Aorta (tissue), 5 donors: ENCODE results near the gene RHOT2. TPM values are rescaled to one million over a fixed set of nuclear protein-coding genes. Genes with fewer than 3 reads are reported as not detected.
A peak's percentile ranks its signal among the peaks of the same experiment; 100 is the strongest.

ENCODE experiments used
- ATAC-seq: fragments of 200-7000 bp; cut with Tn5 transposase; one replicate; pipeline ENCODE4 v1.9.1; 2022; ENCODE audit warnings: moderate library complexity; ENCODE audit not compliant: low FRiP score
- DNase-seq, 2 donors: peaks; one replicate each; pipeline ENCODE4 v3.0.0-alpha.2; 2020
- H3K27ac ChIP-seq, 2 donors: one replicate each; pipeline ENCODE4 v1.5.1; 2013; ENCODE audit warnings: low read length in 2 of 2, mild to moderate bottlenecking in 2 of 2, moderate library complexity in 2 of 2, control low read depth in 1 of 2, inconsistent platforms in 1 of 2, low read depth in 1 of 2
- H3K27me3 ChIP-seq, 2 donors: one replicate each; pipeline ENCODE4 v1.6.1; 2013; ENCODE audit warnings: control low read depth in 1 of 2, low read length in 1 of 2, mild to moderate bottlenecking in 1 of 2, moderate library complexity in 1 of 2; ENCODE audit not compliant: insufficient read depth in 2 of 2, control insufficient read depth in 1 of 2
- H3K36me3 ChIP-seq, 2 donors: one replicate each; pipeline ENCODE4 v1.6.1; 2013; ENCODE audit warnings: control low read depth in 1 of 2, low read length in 1 of 2, mild to moderate bottlenecking in 1 of 2; ENCODE audit not compliant: insufficient read depth in 2 of 2, control insufficient read depth in 1 of 2
- H3K4me1 ChIP-seq, 2 donors: one replicate each; pipeline ENCODE4 v1.6.1; 2013; ENCODE audit warnings: low read length in 2 of 2, control low read depth in 1 of 2, mild to moderate bottlenecking in 1 of 2, moderate library complexity in 1 of 2; ENCODE audit not compliant: insufficient read depth in 2 of 2, control insufficient read depth in 1 of 2
- H3K4me3 ChIP-seq, 2 donors: one replicate each; pipeline ENCODE4 v1.5.1; 2013; ENCODE audit warnings: low read length in 2 of 2, control low read depth in 1 of 2, mild to moderate bottlenecking in 1 of 2
- H3K9me3 ChIP-seq: one replicate; pipeline ENCODE4 v1.6.1; 2013; ENCODE audit warnings: mild to moderate bottlenecking, low read length; ENCODE audit not compliant: control insufficient read depth
- WGBS, 2 donors: extraction: QIAGEN DNeasy Blood & Tissue Kit; methylation state at CpG; one replicate each; pipeline ENCODE4 v1.1.7; 2013; 5-methylcytosine and 5-hydroxymethylcytosine counted together
- intact Hi-C, 2 donors: fragments of 100-400 bp; cut with DNase I; formaldehyde crosslinking; loops; one replicate each; pipeline versions ENCODE4 v1.14.2 to v1.15.0; 2022
- polyA plus RNA-seq, 2 donors: library from polyadenylated mRNA; stranded (reverse); fragments of 200-250 nt; gene quantifications; one replicate each; pipeline ENCODE4 v1.2.3, GENCODE V29; 2013
- total RNA-seq, 2 donors: library from RNA; stranded (reverse); fragmentation: NEBNext Ultra II Directional; extraction: Animal tissue kit (Norgen Biotek cat#: 25700); gene quantifications; one replicate each; pipeline ENCODE4 v1.2.1, GENCODE V29; 2021
- donor health status: healthy with polysubstance abuse.
- donor health status: Bipolar disorder and iron deficiency.
- donor health status: DM: no; HTN: no; CAD: no.
- donor health status: DM: no; HTN: no; CAD: no.
- donor health status: DM: yes; HTN: yes; CAD: no.

RHOT2 gene
- total and polyA plus RNA-seq, 4 donors: 27.4 to 356 (median 86.6) TPM

DNA sequence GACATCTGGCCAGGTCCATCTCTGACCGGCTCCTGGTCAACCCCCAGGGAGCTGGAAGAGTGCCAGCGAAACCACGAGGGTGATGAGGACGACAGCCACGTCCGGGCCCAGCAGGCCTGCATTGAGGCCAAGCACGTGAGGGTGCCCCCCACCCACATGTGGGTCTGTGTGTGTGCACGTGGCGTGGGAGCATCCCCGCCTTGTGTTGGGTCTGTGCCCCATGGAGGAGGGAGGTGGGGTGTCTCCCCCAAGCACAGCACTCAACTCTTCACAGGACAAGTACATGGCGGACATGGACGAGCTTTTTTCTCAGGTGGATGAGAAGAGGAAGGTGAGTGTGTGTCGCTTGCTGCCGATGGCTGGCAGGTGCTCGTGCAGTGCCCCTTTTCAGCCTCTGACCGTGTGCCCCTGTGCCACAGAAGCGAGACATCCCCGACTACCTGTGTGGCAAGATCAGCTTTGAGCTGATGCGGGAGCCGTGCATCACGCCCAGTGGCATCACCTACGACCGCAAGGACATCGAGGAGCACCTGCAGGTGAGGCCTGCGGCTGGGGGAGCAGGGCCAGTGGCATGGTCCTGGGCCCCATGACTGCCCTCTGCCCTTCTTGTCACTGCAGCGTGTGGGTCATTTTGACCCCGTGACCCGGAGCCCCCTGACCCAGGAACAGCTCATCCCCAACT, 14.0 kb downstream of the RHOT2 start:
- peaks cover 0 to 5% of the 10 kb centered on the region in 2 donors for H3K36me3 ChIP-seq
- DNase-seq (no peak), ATAC-seq (no peak)
- H3K9me3 ChIP-seq: no peaks in the 10 kb centered on the region
- no peaks in the 10 kb centered on the region for H3K4me1 ChIP-seq
- intact Hi-C loops: no loop called here
- no peaks in the 10 kb centered on the region for H3K27me3 ChIP-seq
- WGBS, 2 donors: 76 to 78% methylated on average over 28 of the region's 28 CpGs
- no peak overlapping the region for H3K27ac ChIP-seq
- H3K4me3 ChIP-seq: no peak overlapping the region

DNA sequence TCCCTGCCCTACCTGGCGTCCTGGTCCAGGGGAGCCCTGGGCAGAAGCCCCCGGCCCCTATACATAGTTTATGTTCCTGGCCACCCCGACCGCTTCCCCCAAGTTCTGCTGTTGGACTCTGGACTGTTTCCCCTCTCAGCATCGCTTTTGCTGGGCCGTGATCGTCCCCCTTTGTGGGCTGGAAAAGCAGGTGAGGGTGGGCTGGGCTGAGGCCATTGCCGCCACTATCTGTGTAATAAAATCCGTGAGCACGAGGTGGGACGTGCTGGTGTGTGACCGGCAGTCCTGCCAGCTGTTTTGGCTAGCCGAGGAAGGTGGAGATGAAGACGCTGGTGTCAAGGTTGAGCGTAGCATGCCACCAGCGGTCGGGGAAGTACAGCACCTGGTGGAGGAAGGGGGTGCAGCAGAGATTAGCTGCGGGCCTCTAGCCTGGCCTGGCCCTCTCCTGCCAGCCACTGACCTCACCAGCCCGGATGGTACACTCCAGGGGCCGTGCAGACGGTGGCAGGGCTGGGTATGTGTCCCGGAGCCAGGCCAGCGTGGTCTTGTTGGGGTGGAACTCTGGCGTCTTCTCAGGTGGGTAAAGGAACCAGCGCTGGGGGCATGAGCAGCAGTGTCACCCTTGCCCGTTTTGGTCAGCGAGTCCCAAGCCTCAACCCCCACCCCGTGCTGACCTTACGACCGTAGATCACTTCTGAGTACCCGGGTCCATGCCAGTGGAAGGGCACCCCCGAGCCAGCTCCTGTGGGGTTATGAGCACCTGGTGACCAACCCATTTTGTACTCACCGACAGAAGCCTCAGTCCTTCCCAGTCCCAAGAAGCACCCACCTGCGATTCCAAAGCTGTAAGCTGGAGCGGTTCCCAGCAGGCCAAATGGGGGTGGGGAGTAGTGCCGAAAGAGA, 14.8 kb downstream of the RHOT2 start:
- DNase-seq: no peak
- ATAC-seq: no peak
- intact Hi-C loops: no loop called here
- Histone ChIP-seq H3K4me3 (no peak overlapping the region), H3K4me1 (no peaks in the 10 kb centered on the region), H3K9me3 (no peaks in the 10 kb centered on the region), H3K27me3 (no peaks in the 10 kb centered on the region), H3K36me3 (peaks cover 0 to 5% of the 10 kb centered on the region in 2 donors), H3K27ac (no peak overlapping the region)
- WGBS, 2 donors: 82% methylated on average over 36 of the region's 36 CpGs

DNA sequence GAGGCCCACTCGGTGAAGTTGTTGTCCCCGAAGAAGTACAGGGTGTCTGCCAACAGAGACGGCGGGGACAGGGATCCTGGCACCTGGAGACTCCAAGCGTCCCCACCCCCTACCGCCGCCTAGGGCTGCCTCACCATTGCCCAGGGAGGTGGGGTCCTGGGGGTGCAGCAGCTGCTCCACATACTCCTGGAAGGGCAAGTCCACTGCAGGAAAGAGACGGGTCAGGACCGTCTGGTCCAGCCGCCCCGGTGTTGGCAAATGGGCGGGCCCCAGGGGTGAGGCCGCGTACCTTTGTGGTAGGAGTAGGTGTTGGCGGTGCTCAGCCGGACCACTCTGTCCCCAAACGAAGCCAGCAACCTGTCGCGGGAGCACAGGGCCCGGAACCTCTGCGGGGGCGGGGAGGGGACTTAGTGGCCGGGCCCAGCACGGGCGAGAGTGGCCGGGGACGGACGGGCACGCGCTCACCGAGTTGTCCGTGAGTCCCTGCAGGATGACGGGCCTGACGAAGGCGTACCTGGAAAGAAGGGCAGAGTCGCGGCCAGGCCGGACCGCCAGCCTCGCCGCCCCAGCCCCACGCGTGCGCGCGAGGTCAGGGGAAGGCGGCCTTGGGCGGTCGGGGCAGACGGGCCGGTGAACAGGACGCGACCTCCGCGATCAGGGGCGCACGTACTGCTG, 15.6 kb downstream of the RHOT2 start:
- H3K27me3 ChIP-seq: no peaks in the 10 kb centered on the region
- no peaks in the 10 kb centered on the region for H3K9me3 ChIP-seq
- WGBS, 2 donors: 16 to 20% methylated on average over 40 to 57 of the region's 57 CpGs
- ATAC-seq (no peak), DNase-seq (no peak)
- no peaks in the 10 kb centered on the region for H3K4me1 ChIP-seq
- H3K4me3 ChIP-seq: peak overlapping the region; percentile 37 to 53
- no peak overlapping the region for H3K27ac ChIP-seq
- intact Hi-C loops: no loop called here
- H3K36me3 ChIP-seq: peaks cover 0 to 5% of the 10 kb centered on the region in 2 donors

DNA sequence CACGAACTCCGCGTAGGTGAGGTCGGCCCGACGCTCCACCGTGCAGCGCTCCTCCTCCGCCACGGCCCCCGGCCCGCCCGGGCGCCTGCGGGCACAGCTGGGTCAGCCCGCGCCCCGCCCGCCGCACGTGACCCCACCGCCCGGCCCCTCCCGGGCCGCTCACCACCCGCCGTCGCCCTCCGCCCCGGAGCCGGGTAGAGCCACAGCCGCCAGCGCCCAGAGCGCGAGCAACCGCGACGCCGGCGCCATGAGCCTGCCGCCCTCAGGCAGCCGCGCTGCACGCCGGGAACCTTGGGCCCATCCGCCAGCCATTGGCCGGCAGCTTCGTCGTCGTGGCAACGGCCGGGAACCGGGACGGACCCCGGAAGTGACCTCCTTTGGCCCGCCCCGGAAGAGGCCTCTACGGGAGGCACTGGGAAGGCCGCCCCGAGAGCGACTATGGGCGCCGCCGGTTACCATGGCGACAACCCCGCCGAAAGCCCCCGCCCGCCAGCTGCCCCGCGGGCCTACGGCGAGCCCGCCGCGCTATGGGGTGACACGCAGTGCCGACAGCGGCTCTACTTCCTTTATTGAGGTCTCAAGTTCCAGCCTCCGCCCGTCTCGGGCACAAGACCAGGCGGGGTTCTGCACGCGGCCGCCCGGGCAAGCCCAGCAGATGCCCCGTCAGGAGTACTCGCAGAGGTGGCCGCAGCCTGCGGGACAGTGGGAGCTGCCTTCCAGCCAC, 16.3 kb downstream of the RHOT2 start, which contains the start of gene JMJD8:
Gene JMJD8 (minus strand): TSS at position 264 of the 724 bp plus-strand sequence. CDS start 15 bp downstream, at position 249.
- H3K4me3 ChIP-seq: peak within 1 kb of the TSS; percentile 37 to 53
- peak within 1 kb of the TSS in 1 of 2 donors; percentile 28 for H3K27ac ChIP-seq
- ATAC-seq (peak; percentile 85), DNase-seq (peak; percentile 99 to 100)
- intact Hi-C loops: no loop called here
- no peaks in the 10 kb centered on the region for H3K4me1 ChIP-seq
- H3K27me3 ChIP-seq: no peaks in the 10 kb centered on the region
- H3K9me3 ChIP-seq: no peaks in the 10 kb centered on the region
- peaks cover 0 to 5% of the 10 kb centered on the region in 2 donors for H3K36me3 ChIP-seq
- 3 to 4% methylated on average over 66 to 91 of the region's 91 CpGs for WGBS, 2 donors

DNA sequence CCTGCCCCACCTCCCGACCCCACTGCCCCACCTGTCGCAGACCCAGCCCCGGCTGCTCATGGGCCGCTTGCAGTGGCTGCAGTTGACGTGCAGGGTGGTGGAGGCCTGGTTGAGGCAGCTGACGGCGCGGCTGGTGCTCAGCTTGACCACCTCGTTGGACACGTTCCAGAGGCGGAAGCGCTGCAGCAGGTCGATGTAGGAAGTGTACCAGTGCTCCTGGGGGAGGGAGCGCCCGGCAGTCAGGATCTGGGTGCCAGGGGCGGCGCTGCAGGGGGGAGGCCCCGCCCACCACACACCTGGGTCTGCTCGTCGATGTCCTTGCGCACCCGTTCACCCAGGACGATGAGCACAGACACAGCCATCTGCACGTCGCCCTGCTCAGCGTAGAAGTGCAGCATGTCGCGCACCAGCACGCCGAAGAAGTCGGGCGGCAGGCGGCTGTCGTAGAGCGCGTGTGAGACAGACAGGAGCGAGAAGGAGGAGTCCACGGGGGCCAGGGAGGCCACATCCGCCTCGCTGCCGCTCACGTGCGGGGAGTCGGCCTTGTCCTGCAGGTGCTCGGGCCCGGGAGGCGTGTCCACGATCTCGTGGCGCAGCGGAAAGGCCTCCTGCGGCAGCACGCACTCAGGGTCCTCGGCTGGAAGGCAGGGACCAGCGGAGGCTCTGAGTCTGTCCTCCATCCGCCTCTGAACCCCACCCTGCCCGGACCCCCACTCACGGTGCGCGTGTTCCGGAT, 17.2 kb downstream of the RHOT2 start:
- H3K27me3 ChIP-seq: no peaks in the 10 kb centered on the region
- H3K36me3 ChIP-seq: peaks cover 0 to 5% of the 10 kb centered on the region in 2 donors
- H3K27ac ChIP-seq: no peak overlapping the region
- 94 to 95% methylated on average over 55 to 61 of the region's 61 CpGs for WGBS, 2 donors
- no peak overlapping the region for H3K4me3 ChIP-seq
- no peaks in the 10 kb centered on the region for H3K4me1 ChIP-seq
- DNase-seq (peak in 1 of 2 donors; percentile 71), ATAC-seq (no peak)
- intact Hi-C loops: no loop called here
- no peaks in the 10 kb centered on the region for H3K9me3 ChIP-seq

DNA sequence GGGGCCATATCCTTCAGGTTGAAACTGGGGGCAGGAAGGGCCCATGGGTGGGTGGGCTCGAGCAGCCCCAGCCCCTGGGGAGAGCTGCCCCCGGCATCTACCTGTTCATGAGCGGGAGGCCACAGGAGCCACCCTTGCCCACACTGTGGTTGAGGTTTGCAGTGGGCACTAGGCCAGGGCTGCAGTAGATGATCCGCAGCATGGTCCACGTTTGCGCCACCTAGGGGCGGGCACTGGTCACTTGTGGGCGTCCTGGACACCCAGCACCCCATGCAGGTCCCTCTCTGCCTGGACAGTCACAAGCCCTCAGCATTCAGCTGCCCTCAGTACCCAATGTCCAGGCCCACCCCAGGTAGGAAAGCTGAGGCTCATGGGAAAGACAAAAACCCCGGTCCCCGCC, 18.0 kb downstream of the RHOT2 start:
- H3K9me3 ChIP-seq: no peaks in the 10 kb centered on the region
- intact Hi-C loops: no loop called here
- ATAC-seq (no peak), DNase-seq (peak in 1 of 2 donors; percentile 67)
- 66 to 70% methylated on average over 10 of the region's 10 CpGs for WGBS, 2 donors
- H3K27ac ChIP-seq: no peak overlapping the region
- no peak overlapping the region for H3K4me3 ChIP-seq
- peaks cover 0 to 5% of the 10 kb centered on the region in 2 donors for H3K36me3 ChIP-seq
- no peaks in the 10 kb centered on the region for H3K4me1 ChIP-seq
- no peaks in the 10 kb centered on the region for H3K27me3 ChIP-seq

DNA sequence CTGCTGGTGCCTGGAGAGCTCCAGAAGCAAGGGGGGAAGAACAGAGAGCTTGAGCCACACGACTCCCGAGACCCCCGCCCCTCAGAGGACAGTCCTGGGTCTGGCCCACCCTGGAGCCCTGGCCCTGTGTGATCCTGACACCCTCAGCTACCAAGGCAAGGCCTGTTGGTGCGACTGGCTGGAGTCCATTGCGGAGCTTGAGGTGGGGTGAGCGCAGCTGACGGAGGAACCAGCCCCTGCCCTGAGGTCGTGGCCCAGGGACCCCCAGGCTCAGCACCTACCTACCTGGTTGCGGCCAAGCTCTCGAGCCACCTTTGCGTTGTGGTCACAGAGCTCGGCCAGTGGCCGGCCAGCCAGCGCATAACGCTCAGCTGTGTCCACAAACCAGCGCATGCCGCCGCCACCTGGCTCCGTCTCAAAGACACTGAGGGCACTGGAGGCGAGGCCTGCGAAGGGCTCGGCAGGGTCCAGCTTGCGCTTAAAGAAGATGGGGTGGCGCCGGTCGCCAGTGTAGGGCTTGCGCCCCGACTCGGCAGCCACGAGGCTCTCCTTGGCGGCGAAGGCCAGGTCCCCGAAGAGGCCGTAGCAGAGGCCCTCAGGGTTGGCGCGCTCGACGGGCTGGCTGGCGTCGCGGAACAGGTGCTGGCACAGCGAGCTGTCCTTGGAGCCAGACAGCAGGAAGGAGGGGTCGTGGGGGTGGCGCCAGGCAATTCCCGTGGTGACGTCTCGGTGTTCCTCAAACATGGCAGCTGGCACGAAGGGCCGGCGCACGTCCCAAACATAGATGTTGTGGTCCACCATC, 18.7 kb downstream of the RHOT2 start:
- intact Hi-C loops: no loop called here
- 94 to 95% methylated on average over 49 to 51 of the region's 51 CpGs for WGBS, 2 donors
- H3K4me3 ChIP-seq: no peak overlapping the region
- H3K27me3 ChIP-seq: no peaks in the 10 kb centered on the region
- no peaks in the 10 kb centered on the region for H3K4me1 ChIP-seq
- ATAC-seq (no peak), DNase-seq (no peak)
- peaks cover 0 to 5% of the 10 kb centered on the region in 2 donors for H3K36me3 ChIP-seq
- no peaks in the 10 kb centered on the region for H3K9me3 ChIP-seq
- no peak overlapping the region for H3K27ac ChIP-seq
